ENCODE data around the gene VASH1. TPM values are rescaled to one million over a fixed set of nuclear protein-coding genes. Genes with fewer than 3 reads are reported as not detected.

The VASH1 gene
- total RNA-seq, 2 donors from 2014 or later, result 10.3 to 19.8 TPM

DNA sequence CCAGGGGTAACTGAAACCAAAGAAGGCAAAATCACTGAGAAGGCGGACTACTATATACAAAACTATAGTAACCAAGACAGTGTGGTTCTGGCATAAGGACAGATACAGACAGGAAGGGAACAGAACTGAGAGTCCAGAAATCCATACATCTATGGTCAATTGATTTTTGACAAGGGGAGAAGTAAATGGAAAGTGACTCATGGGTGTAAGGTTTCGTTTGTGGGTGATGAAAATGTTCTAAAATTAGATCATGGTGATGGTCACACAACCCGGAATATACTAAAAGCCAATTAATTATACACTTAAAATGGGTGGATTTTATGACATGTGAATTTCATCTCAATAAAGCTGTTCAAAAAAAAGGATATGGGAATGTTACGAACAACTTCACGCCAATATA, 32.7 kb downstream of the VASH1 start:
- Mint-ChIP-seq H3K27ac (no peak overlapping the region), H3K4me1 (no peaks in the 10 kb centered on the region), H3K9me3 (peaks cover 6% of the 10 kb centered on the region), H3K27me3 (ENCODE audit: insufficient read depth) (no peaks in the 10 kb centered on the region), H3K36me3 (ENCODE audit: low read depth) (peaks cover 73% of the 10 kb centered on the region), H3K4me3 (no peak overlapping the region)
- DNase-seq, result no peak
- H3K9ac ChIP-seq (ENCODE audit: extremely low read depth, low read length, poor library complexity, severe bottlenecking), result no peak overlapping the region
- WGBS, 2 experiments (ENCODE audit: insufficient coverage in 1 of 2, insufficient read length in 1 of 2), result 98% methylated on average over 5 of the region's 5 CpGs; no CpG with 5 or more reads in 1 of the 2 experiments
- H3K9me3 ChIP-seq (ENCODE audit: control insufficient read depth, low read length), result peaks cover 5% of the 10 kb centered on the region
- no peaks in the 10 kb centered on the region for H3K4me1 ChIP-seq (ENCODE audit: control insufficient read depth, insufficient read depth, low read length)
- H3K27ac ChIP-seq (ENCODE audit: low read depth, low read length), result no peak overlapping the region
- no peak overlapping the region for H3K4me3 ChIP-seq (ENCODE audit: low read length)
- H3K27me3 ChIP-seq (ENCODE audit: control insufficient read depth, insufficient read depth, low read length, poor library complexity, severe bottlenecking), result no peaks in the 10 kb centered on the region
- peaks cover 56% of the 10 kb centered on the region for H3K36me3 ChIP-seq (ENCODE audit: control insufficient read depth, insufficient read depth, low read length)
- TF ChIP-seq, protein P1, sequence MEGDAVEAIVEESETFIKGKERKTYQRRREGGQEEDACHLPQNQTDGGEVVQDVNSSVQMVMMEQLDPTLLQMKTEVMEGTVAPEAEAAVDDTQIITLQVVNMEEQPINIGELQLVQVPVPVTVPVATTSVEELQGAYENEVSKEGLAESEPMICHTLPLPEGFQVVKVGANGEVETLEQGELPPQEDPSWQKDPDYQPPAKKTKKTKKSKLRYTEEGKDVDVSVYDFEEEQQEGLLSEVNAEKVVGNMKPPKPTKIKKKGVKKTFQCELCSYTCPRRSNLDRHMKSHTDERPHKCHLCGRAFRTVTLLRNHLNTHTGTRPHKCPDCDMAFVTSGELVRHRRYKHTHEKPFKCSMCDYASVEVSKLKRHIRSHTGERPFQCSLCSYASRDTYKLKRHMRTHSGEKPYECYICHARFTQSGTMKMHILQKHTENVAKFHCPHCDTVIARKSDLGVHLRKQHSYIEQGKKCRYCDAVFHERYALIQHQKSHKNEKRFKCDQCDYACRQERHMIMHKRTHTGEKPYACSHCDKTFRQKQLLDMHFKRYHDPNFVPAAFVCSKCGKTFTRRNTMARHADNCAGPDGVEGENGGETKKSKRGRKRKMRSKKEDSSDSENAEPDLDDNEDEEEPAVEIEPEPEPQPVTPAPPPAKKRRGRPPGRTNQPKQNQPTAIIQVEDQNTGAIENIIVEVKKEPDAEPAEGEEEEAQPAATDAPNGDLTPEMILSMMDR (conservative IDR thresholded peaks at IDR 0.05), result no peak

DNA sequence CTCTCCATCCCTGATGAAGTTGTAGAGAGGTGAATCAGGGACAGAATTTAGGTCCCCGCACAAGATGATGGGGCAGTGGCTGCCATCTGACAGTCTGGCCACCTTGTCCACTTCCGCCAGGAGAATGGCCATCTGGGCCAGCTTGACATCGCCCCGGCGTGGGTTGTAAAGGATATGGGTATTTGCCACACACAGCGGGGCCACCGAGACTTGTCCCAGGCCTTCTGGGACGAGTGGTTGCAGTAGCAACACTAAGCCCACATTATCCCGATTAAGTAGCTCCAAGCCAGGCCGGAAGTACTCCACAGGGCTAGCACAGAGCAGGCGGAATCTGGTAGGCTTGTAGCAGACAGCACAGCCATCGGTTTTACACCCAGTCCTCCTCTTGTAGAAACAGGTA, 45.2 kb downstream of the VASH1 start:
- no peaks in the 10 kb centered on the region for H3K9me3 Mint-ChIP-seq
- Histone ChIP-seq H3K9me3 (ENCODE audit: control insufficient read depth, low read length) (no peaks in the 10 kb centered on the region), H3K27ac (ENCODE audit: low read depth, low read length) (no peak overlapping the region), H3K4me1 (ENCODE audit: control insufficient read depth, insufficient read depth, low read length) (no peaks in the 10 kb centered on the region), H3K9ac (ENCODE audit: extremely low read depth, low read length, poor library complexity, severe bottlenecking) (no peak overlapping the region), H3K4me3 (ENCODE audit: low read length) (no peak overlapping the region), H3K27me3 (ENCODE audit: control insufficient read depth, insufficient read depth, low read length, poor library complexity, severe bottlenecking) (no peaks in the 10 kb centered on the region), H3K36me3 (ENCODE audit: control insufficient read depth, insufficient read depth, low read length) (peaks cover 71% of the 10 kb centered on the region)
- H3K27ac Mint-ChIP-seq, result no peak overlapping the region
- DNase-seq, result no peak
- no peaks in the 10 kb centered on the region for H3K27me3 Mint-ChIP-seq (ENCODE audit: insufficient read depth)
- TF ChIP-seq, protein P1 (conservative IDR thresholded peaks at IDR 0.05), result no peak
- no peak overlapping the region for H3K4me3 Mint-ChIP-seq
- peaks cover 10% of the 10 kb centered on the region for H3K4me1 Mint-ChIP-seq
- peaks cover 69% of the 10 kb centered on the region for H3K36me3 Mint-ChIP-seq (ENCODE audit: low read depth)
- WGBS, 2 experiments (ENCODE audit: insufficient coverage in 1 of 2, insufficient read length in 1 of 2), result 92 to 94% methylated on average over 11 to 12 of the region's 12 CpGs

DNA sequence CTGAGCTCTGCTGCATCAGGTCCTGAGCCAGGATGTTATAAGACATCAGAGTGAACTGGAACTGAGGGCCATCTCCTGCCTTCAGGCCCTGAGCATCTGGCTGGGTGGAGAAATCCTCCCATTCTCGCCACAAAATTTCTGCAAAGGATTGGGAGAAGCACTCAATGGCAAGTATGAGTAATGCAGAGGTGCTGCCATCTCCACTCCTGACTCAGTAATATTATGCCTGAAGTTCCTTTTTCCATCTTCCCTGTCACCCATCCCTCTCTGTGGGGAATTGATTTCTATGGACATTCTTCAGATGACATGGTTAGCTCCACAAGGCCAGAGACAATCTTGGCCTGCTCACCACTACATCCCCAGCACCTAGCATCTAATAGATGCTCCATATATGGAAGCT, 46.7 kb downstream of the VASH1 start:
- no peak for DNase-seq
- no peak overlapping the region for H3K27ac Mint-ChIP-seq
- no peak overlapping the region for H3K4me3 Mint-ChIP-seq
- H3K36me3 ChIP-seq (ENCODE audit: control insufficient read depth, insufficient read depth, low read length), result peaks cover 58% of the 10 kb centered on the region
- H3K27me3 Mint-ChIP-seq (ENCODE audit: insufficient read depth), result no peaks in the 10 kb centered on the region
- no peak overlapping the region for H3K9ac ChIP-seq (ENCODE audit: extremely low read depth, low read length, poor library complexity, severe bottlenecking)
- TF ChIP-seq, protein P1 (conservative IDR thresholded peaks at IDR 0.05), result no peak
- H3K4me1 Mint-ChIP-seq, result peaks cover 14% of the 10 kb centered on the region
- H3K9me3 ChIP-seq (ENCODE audit: control insufficient read depth, low read length), result no peaks in the 10 kb centered on the region
- no peak overlapping the region for H3K27ac ChIP-seq (ENCODE audit: low read depth, low read length)
- no peaks in the 10 kb centered on the region for H3K4me1 ChIP-seq (ENCODE audit: control insufficient read depth, insufficient read depth, low read length)
- no peaks in the 10 kb centered on the region for H3K27me3 ChIP-seq (ENCODE audit: control insufficient read depth, insufficient read depth, low read length, poor library complexity, severe bottlenecking)
- 100% methylated on average over 1 of the region's 1 CpG for WGBS, 2 experiments (ENCODE audit: insufficient coverage in 1 of 2, insufficient read length in 1 of 2)
- H3K4me3 ChIP-seq (ENCODE audit: low read length), result no peak overlapping the region
- H3K9me3 Mint-ChIP-seq, result no peaks in the 10 kb centered on the region
- peaks cover 56% of the 10 kb centered on the region for H3K36me3 Mint-ChIP-seq (ENCODE audit: low read depth)
